Kidney (tissue), 14 donors: Measurements from ENCODE around the gene BTBD17. TPM values are rescaled to one million over a fixed set of nuclear protein-coding genes. Genes with fewer than 3 reads are reported as not detected.

Source experiments
- DNase-seq, 5 donors: peaks; one replicate each; pipeline ENCODE4 v3.0.0-alpha.2; 2013 to 2020
- FAIRE-seq: peaks from 2 replicates; lab custom pipeline; 2012; peaks lifted over from hg19 to GRCh38; lab: Jason Lieb, UNC
- H3K27ac ChIP-seq, 2 donors: one replicate each; pipeline ENCODE4 v1.7.0; 2013; ENCODE audit warnings: low read depth in 2 of 2, low read length in 2 of 2, inconsistent platforms in 1 of 2
- H3K27me3 ChIP-seq: one replicate; pipeline ENCODE4 v1.7.1; 2013; ENCODE audit warnings: low read length, inconsistent platforms; ENCODE audit not compliant: control insufficient read depth, insufficient read depth
- H3K36me3 ChIP-seq, 3 donors: one replicate each; pipeline versions ENCODE4 v1.7.0 to v1.7.1; 2013; ENCODE audit warnings: low read length in 3 of 3, control low read depth in 1 of 3, inconsistent platforms in 1 of 3; ENCODE audit not compliant: insufficient read depth in 3 of 3, control insufficient read depth in 2 of 3
- H3K4me1 ChIP-seq, 3 donors: one replicate each; pipeline versions ENCODE4 v1.7.0 to v1.7.1; 2013; ENCODE audit warnings: low read length in 3 of 3, inconsistent platforms in 1 of 3, low read depth in 1 of 3; ENCODE audit not compliant: control insufficient read depth in 2 of 3, insufficient read depth in 2 of 3
- H3K4me3 ChIP-seq, 3 donors: one replicate each; pipeline versions ENCODE4 v1.7.0 to v1.8.1; 2013; ENCODE audit warnings: low read length in 3 of 3, control low read depth in 1 of 3, inconsistent platforms in 1 of 3
- H3K9ac ChIP-seq, 3 donors: one replicate each; pipeline versions ENCODE4 v1.7.0 to v1.7.1; 2013; ENCODE audit warnings: low read length in 3 of 3, control low read depth in 1 of 3, inconsistent platforms in 1 of 3
- H3K9me3 ChIP-seq, 3 donors: one replicate each; pipeline versions ENCODE4 v1.7.0 to v1.7.1; 2013; ENCODE audit warnings: low read length in 3 of 3, control low read depth in 1 of 3, inconsistent platforms in 1 of 3; ENCODE audit not compliant: control insufficient read depth in 2 of 3, insufficient read depth in 1 of 3
- intact Hi-C: fragments of 100-400 bp; cut with DNase I; formaldehyde crosslinking; loops from one replicate; pipeline ENCODE4 v1.11.1; 2022
- polyA plus RNA-seq: library from polyadenylated mRNA; stranded (reverse); fragments of 350-450 nt; fragmentation: Illumina TruSeq; extraction: RNeasy Lipid Tissue Mini Kit (QIAGEN cat#74804); gene quantifications from one replicate; pipeline ENCODE4 v1.2.3, GENCODE V29; 2014; ENCODE audit warnings: low read depth, low replicate concordance; ENCODE audit not compliant: insufficient read depth
- total RNA-seq: library from RNA; stranded (reverse); fragmentation: NEBNext Ultra II Directional; extraction: Animal tissue kit (Norgen Biotek cat#: 25700); gene quantifications from one replicate; pipeline ENCODE4 v1.2.1, GENCODE V29; 2021
- TF ChIP-seq, protein P1 (sequence below): IDR thresholded peaks from 3 replicates; pipeline ENCODE4 v1.5.1; 2012; ENCODE audit warnings: mild to moderate bottlenecking, moderate library complexity, borderline replicate concordance; ENCODE audit not compliant: insufficient read depth; ENCODE audit errors: extremely low read depth
- donor health status: control.
- donor health status: control.
- donor health status: control.
- donor health status: control.
- donor health status: control.
- donor health status: DM: yes; HTN: yes; CAD: no.
- donor health status: Normal renal cell carcinoma (clear cell type).

The BTBD17 gene
- total and polyA plus RNA-seq, 2 donors from 2014 or later: not detected

DNA sequence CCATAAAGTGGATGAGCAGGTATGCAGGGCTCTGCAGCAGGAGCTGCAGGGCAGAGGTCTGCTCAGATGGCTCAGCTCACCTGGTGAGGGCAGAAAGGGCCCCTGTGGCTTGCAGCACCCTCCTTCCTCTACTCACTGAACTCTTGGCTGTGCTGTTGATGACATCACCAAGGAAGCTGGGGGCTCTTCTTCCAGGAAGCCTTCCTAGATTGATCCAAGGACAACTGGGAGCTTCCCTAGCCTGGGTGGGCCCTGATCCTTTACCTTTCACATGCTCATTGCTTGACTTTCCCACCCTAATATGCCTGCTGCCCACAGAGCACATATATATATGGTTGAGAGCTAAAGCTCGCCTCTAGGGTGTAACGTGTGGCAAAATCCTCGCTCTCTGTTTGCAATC lies 33.2 kb downstream of the BTBD17 start:
- H3K4me3 ChIP-seq: no peak overlapping the region
- TF ChIP-seq, protein P1, sequence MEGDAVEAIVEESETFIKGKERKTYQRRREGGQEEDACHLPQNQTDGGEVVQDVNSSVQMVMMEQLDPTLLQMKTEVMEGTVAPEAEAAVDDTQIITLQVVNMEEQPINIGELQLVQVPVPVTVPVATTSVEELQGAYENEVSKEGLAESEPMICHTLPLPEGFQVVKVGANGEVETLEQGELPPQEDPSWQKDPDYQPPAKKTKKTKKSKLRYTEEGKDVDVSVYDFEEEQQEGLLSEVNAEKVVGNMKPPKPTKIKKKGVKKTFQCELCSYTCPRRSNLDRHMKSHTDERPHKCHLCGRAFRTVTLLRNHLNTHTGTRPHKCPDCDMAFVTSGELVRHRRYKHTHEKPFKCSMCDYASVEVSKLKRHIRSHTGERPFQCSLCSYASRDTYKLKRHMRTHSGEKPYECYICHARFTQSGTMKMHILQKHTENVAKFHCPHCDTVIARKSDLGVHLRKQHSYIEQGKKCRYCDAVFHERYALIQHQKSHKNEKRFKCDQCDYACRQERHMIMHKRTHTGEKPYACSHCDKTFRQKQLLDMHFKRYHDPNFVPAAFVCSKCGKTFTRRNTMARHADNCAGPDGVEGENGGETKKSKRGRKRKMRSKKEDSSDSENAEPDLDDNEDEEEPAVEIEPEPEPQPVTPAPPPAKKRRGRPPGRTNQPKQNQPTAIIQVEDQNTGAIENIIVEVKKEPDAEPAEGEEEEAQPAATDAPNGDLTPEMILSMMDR: no peak
- no peaks in the 10 kb centered on the region for H3K27me3 ChIP-seq
- intact Hi-C loops: no loop called here
- DNase-seq (no peak), FAIRE-seq (no peak)
- H3K36me3 ChIP-seq: no peaks in the 10 kb centered on the region
- H3K27ac ChIP-seq: no peak overlapping the region
- no peaks in the 10 kb centered on the region for H3K9me3 ChIP-seq
- H3K4me1 ChIP-seq: peaks cover 0 to 3% (median 0%) of the 10 kb centered on the region in 3 donors
- no peak overlapping the region for H3K9ac ChIP-seq

DNA sequence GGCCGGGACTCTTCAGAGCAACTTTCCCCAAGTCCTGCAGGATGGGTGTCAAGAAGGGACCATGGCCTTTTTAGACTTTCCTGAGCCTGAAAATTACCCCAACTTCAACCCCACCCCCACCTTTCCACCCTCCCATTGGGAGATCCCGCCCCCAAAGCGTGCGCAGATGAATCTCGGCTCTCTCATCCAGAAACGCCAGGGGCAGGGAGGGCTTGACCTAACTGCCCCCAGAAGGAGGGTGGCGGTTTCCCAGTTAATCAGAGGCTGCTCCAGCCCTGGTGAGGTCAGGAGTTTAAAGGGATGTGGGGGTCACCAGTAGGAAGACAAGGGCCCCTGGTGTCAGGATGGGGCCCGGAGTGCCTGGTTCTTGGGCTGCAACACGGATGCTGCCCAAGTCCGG lies 35.2 kb downstream of the BTBD17 start:
- Histone ChIP-seq H3K9ac (no peak overlapping the region), H3K36me3 (no peaks in the 10 kb centered on the region), H3K9me3 (no peaks in the 10 kb centered on the region), H3K4me3 (peak overlapping the region in 1 of 3 donors; percentile 37), H3K4me1 (peaks cover 0 to 3% (median 0%) of the 10 kb centered on the region in 3 donors), H3K27me3 (no peaks in the 10 kb centered on the region), H3K27ac (no peak overlapping the region)
- DNase-seq (no peak), FAIRE-seq (no peak)
- TF ChIP-seq, protein P1: no peak
- intact Hi-C loops: no loop called here

DNA sequence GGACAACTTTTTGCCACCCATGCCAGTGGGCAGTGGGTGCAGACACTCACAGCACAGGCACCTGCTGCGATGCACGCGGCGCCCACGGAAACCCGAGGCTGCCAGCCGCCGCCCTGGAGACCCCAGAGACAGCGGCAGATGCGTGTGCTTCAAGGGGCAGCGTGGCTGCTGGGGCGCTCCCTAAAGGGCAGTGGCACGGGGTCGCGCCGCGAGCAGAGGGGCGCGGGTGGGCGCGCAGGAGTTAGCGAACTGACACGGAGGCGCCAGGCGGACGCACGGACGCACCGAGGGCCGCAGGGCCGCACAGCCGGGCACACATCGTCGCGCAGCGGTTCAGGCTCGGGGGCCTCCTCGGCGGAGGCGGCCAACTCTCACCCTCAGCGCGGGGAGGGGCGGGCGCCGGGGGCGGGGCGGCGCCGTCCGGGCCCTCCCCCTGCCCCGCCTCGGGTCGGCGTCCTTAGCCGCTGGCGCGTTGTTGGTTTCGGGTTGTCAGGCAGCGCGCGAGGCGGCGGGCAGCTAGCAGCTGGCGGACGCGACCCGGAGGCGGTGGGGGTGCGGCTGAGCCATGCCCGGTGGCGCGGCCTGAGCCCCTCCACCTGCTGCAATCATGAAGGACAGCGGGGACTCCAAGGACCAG lies 35.8 kb downstream of the BTBD17 start, which contains the start of gene KIF19:
Gene KIF19, plus strand, starts transcription at position 484 of the 637 bp plus-strand sequence. Its CDS starts 124 bp downstream, at position 608.
- Histone ChIP-seq H3K27ac (peak within 1 kb of the TSS in 1 of 2 donors; percentile 37), H3K27me3 (no peaks in the 10 kb centered on the region)

More for the DNA sequence above, 35.8 kb downstream of the BTBD17 start, which contains the start of gene KIF19:
- no peaks in the 10 kb centered on the region for H3K9me3 ChIP-seq
- DNase-seq: peak in 4 of 5 donors; percentile 65 to 80 (median 70)
- H3K4me3 ChIP-seq: peak within 1 kb of the TSS in 1 of 3 donors; percentile 37
- H3K4me1 ChIP-seq: peaks cover 0 to 3% (median 0%) of the 10 kb centered on the region in 3 donors
- intact Hi-C loops: no loop called here
- no peaks in the 10 kb centered on the region for H3K36me3 ChIP-seq
- no peak for FAIRE-seq
- TF ChIP-seq, protein P1: no peak
- H3K9ac ChIP-seq: no peak within 1 kb of the TSS
